ENCODE measurements around the gene PAQR5.

- TF ChIP-seq POLR2A (IDR thresholded peaks at IDR 0.05): no peak
- TF ChIP-seq, protein P1, sequence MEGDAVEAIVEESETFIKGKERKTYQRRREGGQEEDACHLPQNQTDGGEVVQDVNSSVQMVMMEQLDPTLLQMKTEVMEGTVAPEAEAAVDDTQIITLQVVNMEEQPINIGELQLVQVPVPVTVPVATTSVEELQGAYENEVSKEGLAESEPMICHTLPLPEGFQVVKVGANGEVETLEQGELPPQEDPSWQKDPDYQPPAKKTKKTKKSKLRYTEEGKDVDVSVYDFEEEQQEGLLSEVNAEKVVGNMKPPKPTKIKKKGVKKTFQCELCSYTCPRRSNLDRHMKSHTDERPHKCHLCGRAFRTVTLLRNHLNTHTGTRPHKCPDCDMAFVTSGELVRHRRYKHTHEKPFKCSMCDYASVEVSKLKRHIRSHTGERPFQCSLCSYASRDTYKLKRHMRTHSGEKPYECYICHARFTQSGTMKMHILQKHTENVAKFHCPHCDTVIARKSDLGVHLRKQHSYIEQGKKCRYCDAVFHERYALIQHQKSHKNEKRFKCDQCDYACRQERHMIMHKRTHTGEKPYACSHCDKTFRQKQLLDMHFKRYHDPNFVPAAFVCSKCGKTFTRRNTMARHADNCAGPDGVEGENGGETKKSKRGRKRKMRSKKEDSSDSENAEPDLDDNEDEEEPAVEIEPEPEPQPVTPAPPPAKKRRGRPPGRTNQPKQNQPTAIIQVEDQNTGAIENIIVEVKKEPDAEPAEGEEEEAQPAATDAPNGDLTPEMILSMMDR (IDR thresholded peaks at IDR 0.05): no peak
Measured at GRCh38 chr15:69319384-69320375, 21.0 kb downstream of the PAQR5 start.
